ENCODE data around the gene ZNF385A.

GRCh38 chr12:54427106-54427505 lies 42.6 kb upstream of the ZNF385A start:
- TF ChIP-seq CTCF (IDR thresholded peaks at IDR 0.05; ENCODE audit: insufficient read depth, low read depth, low read length): no peak
- no peak for TF ChIP-seq EZH2 (IDR thresholded peaks at IDR 0.05; ENCODE audit: insufficient read depth, low read length)
